ENCODE results near the gene EDN1.
"Not testable (repeated sequence)": the region's sequence is repeated elsewhere in the genome, so short reads cannot be mapped to it uniquely, and the experiment has no call there.

The EDN1 gene

GRCh38 chr6:12328701-12329100 lies 38.5 kb downstream of the EDN1 start:
- DNase-seq: peak; percentile 1

- DNase-seq: no peak
These were observed 41.3 kb downstream of the EDN1 start for GRCh38 chr6:12331474-12331873.

- no peak for DNase-seq
These were observed 42.0 kb downstream of the EDN1 start for GRCh38 chr6:12331951-12332749.

GRCh38 chr6:12332750-12333079 lies 42.6 kb downstream of the EDN1 start:
- DNase-seq: not testable (repeated sequence)

GRCh38 chr6:12333128-12333527 lies 43.0 kb downstream of the EDN1 start:
- DNase-seq: no peak

- DNase-seq: no peak
These were observed 44.5 kb downstream of the EDN1 start for GRCh38 chr6:12334526-12335130.

GRCh38 chr6:12335131-12335527 lies 45.0 kb downstream of the EDN1 start:
- DNase-seq: no peak

- no peak for DNase-seq
These were observed 45.6 kb downstream of the EDN1 start for GRCh38 chr6:12335717-12336116.

GRCh38 chr6:12336121-12336971 lies 46.2 kb downstream of the EDN1 start:
- no peak for DNase-seq

- DNase-seq: no peak
These were observed 48.9 kb downstream of the EDN1 start for GRCh38 chr6:12339022-12339421.

GRCh38 chr6:12339808-12340487 lies 49.8 kb downstream of the EDN1 start:
- no peak for DNase-seq

GRCh38 chr6:12340488-12340818 lies 50.3 kb downstream of the EDN1 start:
- no peak for DNase-seq

- DNase-seq: no peak
These were observed 52.5 kb downstream of the EDN1 start for GRCh38 chr6:12342664-12343063.

- DNase-seq: no peak
These were observed 52.9 kb downstream of the EDN1 start for GRCh38 chr6:12343122-12343439.

GRCh38 chr6:12343440-12344162 lies 53.4 kb downstream of the EDN1 start:
- DNase-seq: no peak

GRCh38 chr6:12344296-12344695 lies 54.1 kb downstream of the EDN1 start:
- DNase-seq: no peak

- DNase-seq: no peak
These were observed 55.0 kb downstream of the EDN1 start for GRCh38 chr6:12344961-12345693.

GRCh38 chr6:12345694-12346058 lies 55.5 kb downstream of the EDN1 start:
- DNase-seq: no peak
